WERI-Rb-1 (cell line): ENCODE results near the gene CACNA1I.

Source experiments
- DNase-seq: peaks from one replicate; pipeline ENCODE4 v3.0.0-alpha.2; 2020
- H3K27ac ChIP-seq: fragments of 250-450 bp; sonication (Bioruptor Pico); 2 replicates; pipeline ENCODE4 v1.5.1; 2020; ENCODE audit warnings: mild to moderate bottlenecking, moderate library complexity
- H3K27me3 ChIP-seq: fragments of 250-450 bp; sonication (Bioruptor Pico); 2 replicates; pipeline ENCODE4 v1.5.1; 2021; ENCODE audit warnings: mild to moderate bottlenecking, low read depth, moderate library complexity; ENCODE audit not compliant: insufficient read depth, severe bottlenecking
- H3K36me3 ChIP-seq: fragments of 250-450 bp; sonication (Bioruptor Pico); 2 replicates; pipeline ENCODE4 v1.5.1; 2020; ENCODE audit warnings: mild to moderate bottlenecking, moderate library complexity
- H3K4me3 ChIP-seq: 2 replicates; pipeline ENCODE4 v1.5.1; 2011; ENCODE audit warnings: low read depth, mild to moderate bottlenecking, control low read depth, low read length
- H3K9me3 ChIP-seq: fragments of 250-450 bp; sonication (Bioruptor Pico); 2 replicates; pipeline ENCODE4 v1.5.1; 2021; ENCODE audit warnings: mild to moderate bottlenecking, moderate library complexity; ENCODE audit not compliant: severe bottlenecking
- CTCF ChIP-seq: IDR thresholded peaks from 2 replicates; pipeline ENCODE4 v1.5.1; 2011; ENCODE audit warnings: low read depth, mild to moderate bottlenecking, control low read depth, inconsistent platforms, low read length

CACNA1I gene

GRCh38 chr22:39718921-39719475, 148.4 kb downstream of the CACNA1I start:
- no peak for DNase-seq
- no peaks in the 10 kb centered on the region for H3K27me3 ChIP-seq
- H3K4me3 ChIP-seq = no peak overlapping the region
- H3K36me3 ChIP-seq = no peaks in the 10 kb centered on the region
- no peak for TF ChIP-seq CTCF
- no peaks in the 10 kb centered on the region for H3K9me3 ChIP-seq
- no peak overlapping the region for H3K27ac ChIP-seq

- no peak for TF ChIP-seq CTCF
- Histone ChIP-seq H3K27ac (no peak overlapping the region), H3K27me3 (no peaks in the 10 kb centered on the region), H3K36me3 (no peaks in the 10 kb centered on the region), H3K4me3 (no peak overlapping the region), H3K9me3 (no peaks in the 10 kb centered on the region)
- DNase-seq = no peak
Measured at GRCh38 chr22:39719559-39720450, 149.3 kb downstream of the CACNA1I start.

GRCh38 chr22:39721206-39722031, 150.9 kb downstream of the CACNA1I start:
- H3K27ac ChIP-seq = no peak overlapping the region
- no peaks in the 10 kb centered on the region for H3K9me3 ChIP-seq
- no peak overlapping the region for H3K4me3 ChIP-seq
- H3K27me3 ChIP-seq = no peaks in the 10 kb centered on the region
- TF ChIP-seq CTCF = no peak
- no peaks in the 10 kb centered on the region for H3K36me3 ChIP-seq
- DNase-seq = no peak

- Histone ChIP-seq H3K36me3 (no peaks in the 10 kb centered on the region), H3K4me3 (no peak overlapping the region), H3K9me3 (no peaks in the 10 kb centered on the region), H3K27ac (no peak overlapping the region), H3K27me3 (no peaks in the 10 kb centered on the region)
- TF ChIP-seq CTCF = no peak
- DNase-seq = no peak
Measured at GRCh38 chr22:39722032-39722325, 151.4 kb downstream of the CACNA1I start.

- Histone ChIP-seq H3K9me3 (no peaks in the 10 kb centered on the region), H3K36me3 (no peaks in the 10 kb centered on the region), H3K27ac (no peak overlapping the region), H3K4me3 (no peak overlapping the region), H3K27me3 (no peaks in the 10 kb centered on the region)
- no peak for TF ChIP-seq CTCF
- DNase-seq = no peak
Measured at GRCh38 chr22:39722501-39722900, 151.9 kb downstream of the CACNA1I start.
